Thoracic aorta (tissue), 2 donors: ENCODE results near the gene AHSG. TPM values are rescaled to one million over a fixed set of nuclear protein-coding genes. Genes with fewer than 3 reads are reported as not detected.

Experiments
- ATAC-seq: fragments of 150-250 bp; one replicate; pipeline ENCODE4 v1.8.0; 2017; ENCODE audit warnings: low read depth; ENCODE audit not compliant: insufficient number of reproducible peaks, low FRiP score
- DNase-seq: peaks from one replicate; pipeline ENCODE4 v3.0.0-alpha.2; 2020; ENCODE audit warnings: low spot score
- H3K27ac ChIP-seq, 2 donors: fragments of 200-600 bp; sonication (generic); 1 replicate in 1 of 2; 2 replicates in 1 of 2; pipeline ENCODE4 v1.5.1; 2016; ENCODE audit warnings: mild to moderate bottlenecking in 2 of 2, moderate library complexity in 2 of 2
- H3K27me3 ChIP-seq: fragments of 200-600 bp; sonication (generic); replicated peaks from 2 replicates; pipeline ENCODE4 v1.6.0; 2016; ENCODE audit warnings: mild to moderate bottlenecking; ENCODE audit not compliant: insufficient read depth
- H3K36me3 ChIP-seq: fragments of 200-600 bp; sonication (generic); one replicate; pipeline ENCODE4 v1.5.1; 2016
- H3K4me1 ChIP-seq, 2 donors: fragments of 200-600 bp; sonication (generic); 1 replicate in 1 of 2; 2 replicates in 1 of 2; pipeline versions ENCODE4 v1.5.1 to v1.6.0; 2016; ENCODE audit warnings: low read depth in 2 of 2, mild to moderate bottlenecking in 1 of 2; ENCODE audit not compliant: control insufficient read depth in 1 of 2
- H3K4me3 ChIP-seq: fragments of 200-600 bp; sonication (generic); 2 replicates; pipeline ENCODE4 v1.5.1; 2016; ENCODE audit warnings: mild to moderate bottlenecking
- H3K9me3 ChIP-seq: fragments of 200-600 bp; sonication (generic); 2 replicates; pipeline ENCODE4 v1.5.1; 2016
- total RNA-seq, 2 donors: library from RNA; depleted of rRNA; stranded (reverse); fragments of >200 nt; gene quantifications; one replicate each; pipeline versions ENCODE4 v1.1.0 to v1.2.3, GENCODE V29; 2016
- TF ChIP-seq, protein P1 (sequence below): fragments of 200-600 bp; sonication (generic); IDR thresholded peaks from one replicate; pipeline ENCODE4 v1.5.1; 2019; ENCODE audit warnings: antibody characterized with exemption

AHSG gene
- total RNA-seq, 2 donors from 2014 or later: not detected

GRCh38 chr3:186613637-186614265 lies 891 bp downstream of the AHSG start:
- ATAC-seq (no peak), DNase-seq (no peak)
- no peak overlapping the region for H3K27ac ChIP-seq
- H3K9me3 ChIP-seq: no peaks in the 10 kb centered on the region
- peaks cover 0 to 3% of the 10 kb centered on the region in 2 donors for H3K4me1 ChIP-seq
- no peaks in the 10 kb centered on the region for H3K27me3 ChIP-seq
- TF ChIP-seq, protein P1, sequence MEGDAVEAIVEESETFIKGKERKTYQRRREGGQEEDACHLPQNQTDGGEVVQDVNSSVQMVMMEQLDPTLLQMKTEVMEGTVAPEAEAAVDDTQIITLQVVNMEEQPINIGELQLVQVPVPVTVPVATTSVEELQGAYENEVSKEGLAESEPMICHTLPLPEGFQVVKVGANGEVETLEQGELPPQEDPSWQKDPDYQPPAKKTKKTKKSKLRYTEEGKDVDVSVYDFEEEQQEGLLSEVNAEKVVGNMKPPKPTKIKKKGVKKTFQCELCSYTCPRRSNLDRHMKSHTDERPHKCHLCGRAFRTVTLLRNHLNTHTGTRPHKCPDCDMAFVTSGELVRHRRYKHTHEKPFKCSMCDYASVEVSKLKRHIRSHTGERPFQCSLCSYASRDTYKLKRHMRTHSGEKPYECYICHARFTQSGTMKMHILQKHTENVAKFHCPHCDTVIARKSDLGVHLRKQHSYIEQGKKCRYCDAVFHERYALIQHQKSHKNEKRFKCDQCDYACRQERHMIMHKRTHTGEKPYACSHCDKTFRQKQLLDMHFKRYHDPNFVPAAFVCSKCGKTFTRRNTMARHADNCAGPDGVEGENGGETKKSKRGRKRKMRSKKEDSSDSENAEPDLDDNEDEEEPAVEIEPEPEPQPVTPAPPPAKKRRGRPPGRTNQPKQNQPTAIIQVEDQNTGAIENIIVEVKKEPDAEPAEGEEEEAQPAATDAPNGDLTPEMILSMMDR: no peak
- H3K36me3 ChIP-seq: no peaks in the 10 kb centered on the region
- H3K4me3 ChIP-seq: no peak overlapping the region

GRCh38 chr3:186614266-186614596 lies 1.4 kb downstream of the AHSG start:
- no peaks in the 10 kb centered on the region for H3K9me3 ChIP-seq
- no peak overlapping the region for H3K4me3 ChIP-seq
- TF ChIP-seq, protein P1: no peak
- no peaks in the 10 kb centered on the region for H3K36me3 ChIP-seq
- H3K27me3 ChIP-seq: no peaks in the 10 kb centered on the region
- H3K4me1 ChIP-seq: peaks cover 0 to 3% of the 10 kb centered on the region in 2 donors
- H3K27ac ChIP-seq: no peak overlapping the region
- ATAC-seq: no peak
- DNase-seq: no peak

GRCh38 chr3:186614597-186615483 lies 2.0 kb downstream of the AHSG start:
- Histone ChIP-seq H3K4me1 (peaks cover 0 to 3% of the 10 kb centered on the region in 2 donors), H3K27me3 (no peaks in the 10 kb centered on the region)
- TF ChIP-seq, protein P1: peak; percentile 97

DNA sequence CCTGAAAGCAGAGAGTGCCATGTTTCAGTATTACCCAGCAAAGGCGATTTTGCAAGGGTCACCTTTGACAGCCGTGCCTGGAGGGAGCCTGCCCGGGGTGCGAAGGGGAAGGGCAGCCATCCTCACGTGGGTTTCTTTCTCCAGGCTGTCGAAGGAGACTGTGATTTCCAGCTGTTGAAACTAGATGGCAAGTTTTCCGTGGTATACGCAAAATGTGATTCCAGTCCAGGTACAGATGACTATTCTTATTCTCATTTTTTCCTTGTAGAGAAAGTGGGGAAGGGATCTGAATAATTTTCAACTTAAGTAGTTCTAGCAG lies 3.4 kb downstream of the AHSG start:
- H3K27ac ChIP-seq: no peak overlapping the region
- no peaks in the 10 kb centered on the region for H3K9me3 ChIP-seq
- no peak overlapping the region for H3K4me3 ChIP-seq
- TF ChIP-seq, protein P1: no peak
- DNase-seq (no peak), ATAC-seq (no peak)
- H3K27me3 ChIP-seq: no peaks in the 10 kb centered on the region
- H3K4me1 ChIP-seq: peaks cover 0 to 3% of the 10 kb centered on the region in 2 donors
- H3K36me3 ChIP-seq: no peaks in the 10 kb centered on the region

More at GRCh38 chr3:186614597-186615483, 2.0 kb downstream of the AHSG start:
- H3K4me3 ChIP-seq: no peak overlapping the region
- no peaks in the 10 kb centered on the region for H3K9me3 ChIP-seq
- H3K36me3 ChIP-seq: no peaks in the 10 kb centered on the region
- H3K27ac ChIP-seq: no peak overlapping the region
- ATAC-seq (no peak), DNase-seq (no peak)

GRCh38 chr3:186617036-186617946 lies 4.4 kb downstream of the AHSG start:
- peaks cover 0 to 3% of the 10 kb centered on the region in 2 donors for H3K4me1 ChIP-seq
- DNase-seq (peak; percentile 71), ATAC-seq (peak; percentile 74)
- no peaks in the 10 kb centered on the region for H3K9me3 ChIP-seq
- no peak overlapping the region for H3K27ac ChIP-seq
- TF ChIP-seq, protein P1: peak; percentile 86
- no peaks in the 10 kb centered on the region for H3K27me3 ChIP-seq
- H3K36me3 ChIP-seq: no peaks in the 10 kb centered on the region
- H3K4me3 ChIP-seq: peak overlapping the region; percentile 55
